ENCODE results near the gene UGT1A8. TPM values are rescaled to one million over a fixed set of nuclear protein-coding genes. Genes with fewer than 3 reads are reported as not detected.
A peak's percentile ranks its signal among the peaks of the same experiment; 100 is the strongest.
"Not testable (repeated sequence)": the region's sequence is repeated elsewhere in the genome, so short reads cannot be mapped to it uniquely, and the experiment has no call there.

The UGT1A8 gene
- total and polyA plus RNA-seq, 2 donors from 2014 or later: 30.0 TPM; not detected in 1

- H3K4me3 ChIP-seq (ENCODE audit: low read length in 3 of 3): peak overlapping the region in 1 of 3 donors; percentile 35
- peaks cover 0 to 14% (median 4%) of the 10 kb centered on the region in 3 donors for H3K4me1 ChIP-seq (ENCODE audit: control insufficient read depth in 2 of 3, insufficient read depth in 2 of 3, low read depth in 1 of 3, low read length in 3 of 3)
- intact Hi-C loops (cut with DNase I): no loop called here
- H3K9me3 ChIP-seq (ENCODE audit: control insufficient read depth in 2 of 3, insufficient read depth in 1 of 3, low read length in 3 of 3): no peaks in the 10 kb centered on the region
- DNase-seq (no peak), FAIRE-seq (no peak)
- H3K9ac ChIP-seq (ENCODE audit: low read length in 3 of 3): no peak overlapping the region
- H3K27me3 ChIP-seq (ENCODE audit: control insufficient read depth, insufficient read depth, low read length): no peaks in the 10 kb centered on the region
- no peaks in the 10 kb centered on the region for H3K36me3 ChIP-seq (ENCODE audit: control insufficient read depth in 2 of 3, insufficient read depth in 3 of 3, low read length in 3 of 3)
- TF ChIP-seq, protein P1, sequence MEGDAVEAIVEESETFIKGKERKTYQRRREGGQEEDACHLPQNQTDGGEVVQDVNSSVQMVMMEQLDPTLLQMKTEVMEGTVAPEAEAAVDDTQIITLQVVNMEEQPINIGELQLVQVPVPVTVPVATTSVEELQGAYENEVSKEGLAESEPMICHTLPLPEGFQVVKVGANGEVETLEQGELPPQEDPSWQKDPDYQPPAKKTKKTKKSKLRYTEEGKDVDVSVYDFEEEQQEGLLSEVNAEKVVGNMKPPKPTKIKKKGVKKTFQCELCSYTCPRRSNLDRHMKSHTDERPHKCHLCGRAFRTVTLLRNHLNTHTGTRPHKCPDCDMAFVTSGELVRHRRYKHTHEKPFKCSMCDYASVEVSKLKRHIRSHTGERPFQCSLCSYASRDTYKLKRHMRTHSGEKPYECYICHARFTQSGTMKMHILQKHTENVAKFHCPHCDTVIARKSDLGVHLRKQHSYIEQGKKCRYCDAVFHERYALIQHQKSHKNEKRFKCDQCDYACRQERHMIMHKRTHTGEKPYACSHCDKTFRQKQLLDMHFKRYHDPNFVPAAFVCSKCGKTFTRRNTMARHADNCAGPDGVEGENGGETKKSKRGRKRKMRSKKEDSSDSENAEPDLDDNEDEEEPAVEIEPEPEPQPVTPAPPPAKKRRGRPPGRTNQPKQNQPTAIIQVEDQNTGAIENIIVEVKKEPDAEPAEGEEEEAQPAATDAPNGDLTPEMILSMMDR (IDR thresholded peaks at IDR 0.05; ENCODE audit: borderline replicate concordance, extremely low read depth, insufficient read depth): no peak
- H3K27ac ChIP-seq (ENCODE audit: low read depth in 2 of 2, low read length in 2 of 2): peak overlapping the region; percentile 44 to 79
These were observed 82.1 kb downstream of the UGT1A8 start for GRCh38 chr2:233699424-233700027.

- Histone ChIP-seq H3K27ac (ENCODE audit: low read depth in 2 of 2, low read length in 2 of 2) (peak overlapping the region; percentile 44 to 79), H3K4me3 (ENCODE audit: low read length in 3 of 3) (no peak overlapping the region), H3K9ac (ENCODE audit: low read length in 3 of 3) (no peak overlapping the region), H3K4me1 (ENCODE audit: control insufficient read depth in 2 of 3, insufficient read depth in 2 of 3, low read depth in 1 of 3, low read length in 3 of 3) (peaks cover 0 to 14% (median 2%) of the 10 kb centered on the region in 3 donors), H3K27me3 (ENCODE audit: control insufficient read depth, insufficient read depth, low read length) (no peaks in the 10 kb centered on the region), H3K36me3 (ENCODE audit: control insufficient read depth in 2 of 3, insufficient read depth in 3 of 3, low read length in 3 of 3) (no peaks in the 10 kb centered on the region), H3K9me3 (ENCODE audit: control insufficient read depth in 2 of 3, insufficient read depth in 1 of 3, low read length in 3 of 3) (no peaks in the 10 kb centered on the region)
- intact Hi-C loops (cut with DNase I): no loop called here
- DNase-seq (peak in 2 of 5 donors; percentile 36 to 43), FAIRE-seq (peak; percentile 94)
- TF ChIP-seq, protein P1 (IDR thresholded peaks at IDR 0.05; ENCODE audit: borderline replicate concordance, extremely low read depth, insufficient read depth): no peak
These were observed 82.7 kb downstream of the UGT1A8 start for GRCh38 chr2:233700028-233700635.

DNA sequence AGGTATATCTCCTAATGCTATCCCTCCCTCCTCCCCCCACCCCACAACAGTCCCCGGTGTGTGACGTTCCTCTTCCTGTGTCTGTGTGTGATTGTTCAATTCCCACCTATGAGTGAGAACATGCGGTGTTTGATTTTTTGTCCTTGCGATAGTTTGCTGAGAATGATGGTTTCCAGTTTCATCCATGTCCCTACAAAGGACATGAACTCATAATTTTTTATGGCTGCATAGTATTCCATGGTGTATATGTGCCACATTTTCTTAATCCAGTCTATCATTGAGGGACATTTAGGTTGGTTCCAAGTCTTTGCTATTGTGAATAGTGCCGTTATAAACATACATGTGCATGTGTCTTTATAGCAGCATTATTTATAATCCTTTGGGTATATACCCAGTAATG is 83.4 kb downstream of the UGT1A8 start:
- H3K27ac ChIP-seq (ENCODE audit: low read depth in 2 of 2, low read length in 2 of 2); intact Hi-C loops (cut with DNase I); H3K4me3 ChIP-seq (ENCODE audit: low read length in 3 of 3); H3K9ac ChIP-seq (ENCODE audit: low read length in 3 of 3); FAIRE-seq; H3K9me3 ChIP-seq (ENCODE audit: control insufficient read depth in 2 of 3, insufficient read depth in 1 of 3, low read length in 3 of 3); DNase-seq; H3K36me3 ChIP-seq (ENCODE audit: control insufficient read depth in 2 of 3, insufficient read depth in 3 of 3, low read length in 3 of 3); H3K27me3 ChIP-seq (ENCODE audit: control insufficient read depth, insufficient read depth, low read length): not testable (repeated sequence)
- H3K4me1 ChIP-seq (ENCODE audit: control insufficient read depth in 2 of 3, insufficient read depth in 2 of 3, low read depth in 1 of 3, low read length in 3 of 3): peaks cover 0 to 18% (median 2%) of the 10 kb centered on the region in 3 donors

GRCh38 chr2:233702238-233702637 is 84.8 kb downstream of the UGT1A8 start:
- Histone ChIP-seq H3K27ac (ENCODE audit: low read depth in 2 of 2, low read length in 2 of 2) (peak overlapping the region in 1 of 2 donors; percentile 14), H3K4me3 (ENCODE audit: low read length in 3 of 3) (no peak overlapping the region), H3K4me1 (ENCODE audit: control insufficient read depth in 2 of 3, insufficient read depth in 2 of 3, low read depth in 1 of 3, low read length in 3 of 3) (peaks cover 0 to 29% (median 9%) of the 10 kb centered on the region in 3 donors), H3K9ac (ENCODE audit: low read length in 3 of 3) (no peak overlapping the region), H3K36me3 (ENCODE audit: control insufficient read depth in 2 of 3, insufficient read depth in 3 of 3, low read length in 3 of 3) (no peaks in the 10 kb centered on the region), H3K9me3 (ENCODE audit: control insufficient read depth in 2 of 3, insufficient read depth in 1 of 3, low read length in 3 of 3) (no peaks in the 10 kb centered on the region), H3K27me3 (ENCODE audit: control insufficient read depth, insufficient read depth, low read length) (no peaks in the 10 kb centered on the region)
- DNase-seq: no peak
- TF ChIP-seq, protein P1 (IDR thresholded peaks at IDR 0.05; ENCODE audit: borderline replicate concordance, extremely low read depth, insufficient read depth): no peak
- FAIRE-seq: no peak
- intact Hi-C loops (cut with DNase I): no loop called here
